SK-N-SH (cell line): Measurements from ENCODE around the gene SLC24A3. TPM values are rescaled to one million over a fixed set of nuclear protein-coding genes. Genes with fewer than 3 reads are reported as not detected.

Experiments used
- CTCF ChIA-PET: fragments of 300-600, 350-600 bp; formaldehyde crosslinking; extraction: SDS; loops from one replicate; lab custom pipeline; 2021; lab: Yijun Ruan, JAX
- POLR2A ChIA-PET: fragments of 350-600 bp; sonication (Branson Sonifier 250); formaldehyde crosslinking; extraction: SDS; loops from one replicate; lab custom pipeline; 2020; ENCODE audit warnings: antibody characterized with exemption, inconsistent platforms; lab: Yijun Ruan, JAX
- DNase-seq: peaks from one replicate; pipeline ENCODE4 v3.0.0; 2012
- H2AFZ ChIP-seq: fragments of 200-600 bp; sonication (generic); 2 replicates; pipeline ENCODE4 v1.8.1; 2016; ENCODE audit warnings: antibody characterized with exemption, mild to moderate bottlenecking, low read depth
- H3F3A ChIP-seq: fragments of 200-600 bp; sonication (generic); replicated peaks from 2 replicates; pipeline ENCODE3; 2016; ENCODE audit warnings: antibody characterized with exemption, mild to moderate bottlenecking; ENCODE audit not compliant: insufficient read depth
- H3K27ac ChIP-seq, 2 experiments: fragments of 200-500 bp in 1 of 2; fragments of 200-600 bp in 1 of 2; sonication (Bioruptor generic) in 1 of 2; sonication (generic), shearing (Covaris generic) in 1 of 2; 2 replicates each; pipeline versions ENCODE4 v1.5.1 to v1.6.1; 2014 to 2016; ENCODE audit warnings: low read depth in 2 of 2, inconsistent platforms in 1 of 2, low read length in 1 of 2, mild to moderate bottlenecking in 1 of 2, mixed read lengths in 1 of 2
- H3K27me3 ChIP-seq: fragments of 200-600 bp; sonication (generic), shearing (Covaris generic); 2 replicates; pipeline ENCODE4 v1.6.1; 2016; ENCODE audit warnings: mixed run types; ENCODE audit not compliant: insufficient read depth
- H3K36me3 ChIP-seq, 2 experiments: fragments of 200-500 bp in 1 of 2; fragments of 200-600 bp in 1 of 2; sonication (Bioruptor generic) in 1 of 2; sonication (generic) in 1 of 2; replicated peaks in 1 of 2; 2 replicates each; pipeline versions ENCODE3 to v1.5.1; 2014 to 2016; ENCODE audit warnings: low read length in 1 of 2, mild to moderate bottlenecking in 1 of 2; ENCODE audit not compliant: insufficient read depth in 2 of 2, control insufficient read depth in 1 of 2
- H3K4me1 ChIP-seq, 2 experiments: fragments of 200-500 bp in 1 of 2; fragments of 200-600 bp in 1 of 2; sonication (Bioruptor generic) in 1 of 2; sonication (generic), shearing (Covaris generic) in 1 of 2; 2 replicates each; pipeline versions ENCODE4 v1.5.1 to v1.6.1; 2014 to 2016; ENCODE audit warnings: low read depth in 1 of 2, low read length in 1 of 2, mixed run types in 1 of 2; ENCODE audit not compliant: insufficient read depth in 2 of 2, control insufficient read depth in 1 of 2
- H3K4me2 ChIP-seq: fragments of 200-600 bp; sonication (generic), shearing (Covaris generic); 2 replicates; pipeline ENCODE4 v1.6.1; 2017; ENCODE audit warnings: mixed run types
- H3K4me3 ChIP-seq, 2 experiments: fragments of 200-500 bp in 1 of 2; fragments of 200-600 bp in 1 of 2; sonication (Bioruptor generic) in 1 of 2; sonication (generic), shearing (Covaris generic) in 1 of 2; 2 replicates each; pipeline versions ENCODE4 v1.5.1 to v1.8.1; 2014 to 2016; ENCODE audit warnings: low read depth in 2 of 2, inconsistent platforms in 1 of 2, low read length in 1 of 2, mild to moderate bottlenecking in 1 of 2, mixed read lengths in 1 of 2, moderate library complexity in 1 of 2
- H3K79me2 ChIP-seq: fragments of 200-600 bp; sonication (generic); 2 replicates; pipeline ENCODE4 v1.8.1; 2017; ENCODE audit warnings: mild to moderate bottlenecking; ENCODE audit not compliant: insufficient read depth
- H3K9ac ChIP-seq: fragments of 200-600 bp; sonication (generic); 2 replicates; pipeline ENCODE4 v1.6.1; 2017; ENCODE audit warnings: mixed run types
- H3K9me2 ChIP-seq: fragments of 200-600 bp; sonication (generic); 2 replicates; pipeline ENCODE4 v1.6.1; 2017; ENCODE audit warnings: mixed run types
- H3K9me3 ChIP-seq: fragments of 200-600 bp; sonication (generic); 2 replicates; pipeline ENCODE4 v1.6.1; 2017; ENCODE audit warnings: mixed run types, mild to moderate bottlenecking, moderate library complexity
- H4K20me1 ChIP-seq: fragments of 200-600 bp; sonication (generic); 2 replicates; pipeline ENCODE4 v1.6.1; 2017; ENCODE audit warnings: mild to moderate bottlenecking, mixed run types; ENCODE audit not compliant: insufficient read depth
- CHD2 ChIP-seq: fragments of 150-350 bp; IDR thresholded peaks from 2 replicates; pipeline ENCODE4 v1.6.1; 2018; ENCODE audit warnings: low read length; ENCODE audit not compliant: partially characterized antibody
- EP300 ChIP-seq, 2 experiments: IDR thresholded peaks; 2 replicates each; pipeline versions ENCODE4 v1.4.0 to v1.6.1; 2012; ENCODE audit warnings: borderline replicate concordance in 1 of 2, low read depth in 1 of 2, low read length in 1 of 2
- FOXM1 ChIP-seq: IDR thresholded peaks from 2 replicates; pipeline ENCODE4 v1.4.0; 2012; ENCODE audit warnings: low read depth, mild to moderate bottlenecking
- GATA2 ChIP-seq: sonication (generic); formaldehyde crosslinking; IDR thresholded peaks from 2 replicates; pipeline ENCODE4 v1.5.0; 2020; ENCODE audit warnings: mild to moderate bottlenecking, missing genetic modification reagents
- MXI1 ChIP-seq: IDR thresholded peaks from 2 replicates; pipeline ENCODE4 v1.6.1; 2012; ENCODE audit warnings: mild to moderate bottlenecking, low read depth, low read length, improper control_type of control experiment
- NRF1 ChIP-seq: IDR thresholded peaks from 2 replicates; pipeline ENCODE4 v1.6.1; 2012; ENCODE audit warnings: low read depth, mild to moderate bottlenecking, low read length
- PBX3 ChIP-seq: IDR thresholded peaks from 2 replicates; pipeline ENCODE4; 2012
- POLR2AphosphoS5 ChIP-seq: IDR thresholded peaks from 2 replicates; pipeline ENCODE4 v1.6.1; 2012; ENCODE audit warnings: low read depth, low read length
- RCOR1 ChIP-seq: fragments of 150-350 bp; IDR thresholded peaks from 2 replicates; pipeline ENCODE4 v1.6.1; 2017; ENCODE audit warnings: antibody characterized with exemption, low read length
- RFX5 ChIP-seq: IDR thresholded peaks from 2 replicates; pipeline ENCODE4 v1.6.1; 2012; ENCODE audit warnings: mild to moderate bottlenecking, improper control_type of control experiment, low read length
- SIN3A ChIP-seq: IDR thresholded peaks from 2 replicates; pipeline ENCODE4 v1.6.1; 2012; ENCODE audit warnings: low read depth, mild to moderate bottlenecking, low read length, moderate library complexity, borderline replicate concordance
- SMC3 ChIP-seq: IDR thresholded peaks from 2 replicates; pipeline ENCODE4 v1.6.1; 2012; ENCODE audit warnings: low read depth, low read length, improper control_type of control experiment
- TEAD4 ChIP-seq: IDR thresholded peaks from 2 replicates; pipeline ENCODE4 v1.4.0; 2012; ENCODE audit warnings: mild to moderate bottlenecking, borderline replicate concordance; ENCODE audit not compliant: insufficient read depth
- USF1 ChIP-seq: IDR thresholded peaks from 2 replicates; pipeline ENCODE4 v1.4.0; 2012; ENCODE audit warnings: low read depth, borderline replicate concordance
- ZBTB33 ChIP-seq: IDR thresholded peaks from 2 replicates; pipeline ENCODE4 v1.4.0; 2012; ENCODE audit warnings: low read depth, borderline replicate concordance
- WGBS: methylation state at CpG from one replicate; pipeline ENCODE4 v1.1.6; 2017; ENCODE audit warnings: low lambda C conversion rate; 5-methylcytosine and 5-hydroxymethylcytosine counted together
- polyA plus RNA-seq, 3 experiments: library from polyadenylated mRNA; depleted of rRNA; stranded (reverse); fragments of >200 nt; gene quantifications; 2 replicates each; pipeline ENCODE4 v1.2.3, GENCODE V29; 2012
- TF ChIP-seq, protein P1 (sequence below): IDR thresholded peaks from 2 replicates; pipeline ENCODE4 v1.6.1; 2012; ENCODE audit warnings: mild to moderate bottlenecking, low read depth, low read length, moderate library complexity
- TF ChIP-seq, protein P2 (sequence below): IDR thresholded peaks from 2 replicates; pipeline ENCODE4 v1.4.0; 2012; ENCODE audit warnings: low read depth
- TF ChIP-seq, protein P3 (sequence below): fragments of 200-600 bp; sonication (generic); IDR thresholded peaks from 2 replicates; pipeline ENCODE4 v1.6.1; 2017; ENCODE audit warnings: antibody characterized with exemption, mild to moderate bottlenecking, moderate library complexity
- TF ChIP-seq, protein P4 (sequence below): fragments of 150-350 bp; IDR thresholded peaks from 2 replicates; pipeline ENCODE4 v1.6.1; 2016; ENCODE audit warnings: mild to moderate bottlenecking, low read depth, low read length
- TF ChIP-seq, protein P5 (sequence below): fragments of 150-350 bp; IDR thresholded peaks from 2 replicates; pipeline ENCODE4 v1.6.1; 2017; ENCODE audit warnings: antibody characterized with exemption, low read length, low read depth, borderline replicate concordance

The SLC24A3 gene
- polyA plus RNA-seq, 1 of the 3 experiments (the other 2 are of a cell fraction), result not detected

DNA sequence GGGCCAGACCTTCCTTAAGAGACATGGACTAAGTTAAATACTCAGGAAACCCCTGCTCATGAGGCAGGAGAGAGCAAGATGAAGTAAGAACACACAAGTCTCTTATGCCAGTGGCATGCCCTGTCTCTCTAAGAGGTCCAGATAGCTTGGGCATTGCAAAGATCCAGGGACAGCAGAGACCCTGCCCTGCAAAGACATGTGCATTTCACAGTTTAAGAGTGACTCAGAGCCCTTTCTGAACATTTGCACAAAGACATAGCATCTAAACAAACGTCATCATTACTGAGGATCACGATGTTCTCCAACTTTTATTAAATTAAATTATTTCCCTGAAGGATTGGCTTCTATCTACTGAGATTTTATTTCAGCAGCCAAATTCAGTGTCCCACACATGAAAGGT is 315.1 kb downstream of the SLC24A3 start:
- H3K27ac ChIP-seq, result no peak overlapping the region
- TF ChIP-seq, protein P1, sequence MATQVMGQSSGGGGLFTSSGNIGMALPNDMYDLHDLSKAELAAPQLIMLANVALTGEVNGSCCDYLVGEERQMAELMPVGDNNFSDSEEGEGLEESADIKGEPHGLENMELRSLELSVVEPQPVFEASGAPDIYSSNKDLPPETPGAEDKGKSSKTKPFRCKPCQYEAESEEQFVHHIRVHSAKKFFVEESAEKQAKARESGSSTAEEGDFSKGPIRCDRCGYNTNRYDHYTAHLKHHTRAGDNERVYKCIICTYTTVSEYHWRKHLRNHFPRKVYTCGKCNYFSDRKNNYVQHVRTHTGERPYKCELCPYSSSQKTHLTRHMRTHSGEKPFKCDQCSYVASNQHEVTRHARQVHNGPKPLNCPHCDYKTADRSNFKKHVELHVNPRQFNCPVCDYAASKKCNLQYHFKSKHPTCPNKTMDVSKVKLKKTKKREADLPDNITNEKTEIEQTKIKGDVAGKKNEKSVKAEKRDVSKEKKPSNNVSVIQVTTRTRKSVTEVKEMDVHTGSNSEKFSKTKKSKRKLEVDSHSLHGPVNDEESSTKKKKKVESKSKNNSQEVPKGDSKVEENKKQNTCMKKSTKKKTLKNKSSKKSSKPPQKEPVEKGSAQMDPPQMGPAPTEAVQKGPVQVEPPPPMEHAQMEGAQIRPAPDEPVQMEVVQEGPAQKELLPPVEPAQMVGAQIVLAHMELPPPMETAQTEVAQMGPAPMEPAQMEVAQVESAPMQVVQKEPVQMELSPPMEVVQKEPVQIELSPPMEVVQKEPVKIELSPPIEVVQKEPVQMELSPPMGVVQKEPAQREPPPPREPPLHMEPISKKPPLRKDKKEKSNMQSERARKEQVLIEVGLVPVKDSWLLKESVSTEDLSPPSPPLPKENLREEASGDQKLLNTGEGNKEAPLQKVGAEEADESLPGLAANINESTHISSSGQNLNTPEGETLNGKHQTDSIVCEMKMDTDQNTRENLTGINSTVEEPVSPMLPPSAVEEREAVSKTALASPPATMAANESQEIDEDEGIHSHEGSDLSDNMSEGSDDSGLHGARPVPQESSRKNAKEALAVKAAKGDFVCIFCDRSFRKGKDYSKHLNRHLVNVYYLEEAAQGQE, result no peak
- no peak for TF ChIP-seq SIN3A
- no peak for TF ChIP-seq POLR2AphosphoS5
- TF ChIP-seq MXI1, result no peak
- TF ChIP-seq, protein P2, sequence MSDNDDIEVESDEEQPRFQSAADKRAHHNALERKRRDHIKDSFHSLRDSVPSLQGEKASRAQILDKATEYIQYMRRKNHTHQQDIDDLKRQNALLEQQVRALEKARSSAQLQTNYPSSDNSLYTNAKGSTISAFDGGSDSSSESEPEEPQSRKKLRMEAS, result no peak
- no peak for TF ChIP-seq CHD2
- TF ChIP-seq SMC3, result no peak
- TF ChIP-seq RFX5, result no peak
- TF ChIP-seq TEAD4, result no peak
- TF ChIP-seq NRF1, result no peak
- TF ChIP-seq, protein P3, sequence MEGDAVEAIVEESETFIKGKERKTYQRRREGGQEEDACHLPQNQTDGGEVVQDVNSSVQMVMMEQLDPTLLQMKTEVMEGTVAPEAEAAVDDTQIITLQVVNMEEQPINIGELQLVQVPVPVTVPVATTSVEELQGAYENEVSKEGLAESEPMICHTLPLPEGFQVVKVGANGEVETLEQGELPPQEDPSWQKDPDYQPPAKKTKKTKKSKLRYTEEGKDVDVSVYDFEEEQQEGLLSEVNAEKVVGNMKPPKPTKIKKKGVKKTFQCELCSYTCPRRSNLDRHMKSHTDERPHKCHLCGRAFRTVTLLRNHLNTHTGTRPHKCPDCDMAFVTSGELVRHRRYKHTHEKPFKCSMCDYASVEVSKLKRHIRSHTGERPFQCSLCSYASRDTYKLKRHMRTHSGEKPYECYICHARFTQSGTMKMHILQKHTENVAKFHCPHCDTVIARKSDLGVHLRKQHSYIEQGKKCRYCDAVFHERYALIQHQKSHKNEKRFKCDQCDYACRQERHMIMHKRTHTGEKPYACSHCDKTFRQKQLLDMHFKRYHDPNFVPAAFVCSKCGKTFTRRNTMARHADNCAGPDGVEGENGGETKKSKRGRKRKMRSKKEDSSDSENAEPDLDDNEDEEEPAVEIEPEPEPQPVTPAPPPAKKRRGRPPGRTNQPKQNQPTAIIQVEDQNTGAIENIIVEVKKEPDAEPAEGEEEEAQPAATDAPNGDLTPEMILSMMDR, result no peak
- no peak for TF ChIP-seq ZBTB33
- no peak for TF ChIP-seq USF1
- TF ChIP-seq GATA2 (CRISPR knock-in tag), result no peak
- no peak for TF ChIP-seq RCOR1
- TF ChIP-seq PBX3, result no peak
- TF ChIP-seq, protein P4, sequence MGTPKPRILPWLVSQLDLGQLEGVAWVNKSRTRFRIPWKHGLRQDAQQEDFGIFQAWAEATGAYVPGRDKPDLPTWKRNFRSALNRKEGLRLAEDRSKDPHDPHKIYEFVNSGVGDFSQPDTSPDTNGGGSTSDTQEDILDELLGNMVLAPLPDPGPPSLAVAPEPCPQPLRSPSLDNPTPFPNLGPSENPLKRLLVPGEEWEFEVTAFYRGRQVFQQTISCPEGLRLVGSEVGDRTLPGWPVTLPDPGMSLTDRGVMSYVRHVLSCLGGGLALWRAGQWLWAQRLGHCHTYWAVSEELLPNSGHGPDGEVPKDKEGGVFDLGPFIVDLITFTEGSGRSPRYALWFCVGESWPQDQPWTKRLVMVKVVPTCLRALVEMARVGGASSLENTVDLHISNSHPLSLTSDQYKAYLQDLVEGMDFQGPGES, result no peak
- no peak for TF ChIP-seq EP300 (IDR thresholded peaks at IDR 0.05; ENCODE audit: borderline replicate concordance in 1 of 2, low read depth in 1 of 2, low read length in 1 of 2)
- TF ChIP-seq, protein P5, sequence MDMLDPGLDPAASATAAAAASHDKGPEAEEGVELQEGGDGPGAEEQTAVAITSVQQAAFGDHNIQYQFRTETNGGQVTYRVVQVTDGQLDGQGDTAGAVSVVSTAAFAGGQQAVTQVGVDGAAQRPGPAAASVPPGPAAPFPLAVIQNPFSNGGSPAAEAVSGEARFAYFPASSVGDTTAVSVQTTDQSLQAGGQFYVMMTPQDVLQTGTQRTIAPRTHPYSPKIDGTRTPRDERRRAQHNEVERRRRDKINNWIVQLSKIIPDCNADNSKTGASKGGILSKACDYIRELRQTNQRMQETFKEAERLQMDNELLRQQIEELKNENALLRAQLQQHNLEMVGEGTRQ, result no peak
- no peak for TF ChIP-seq FOXM1
- no peaks in the 10 kb centered on the region for H3K9me2 ChIP-seq
- H3K4me2 ChIP-seq, result no peak overlapping the region
- CTCF ChIA-PET, result interaction anchor here (1.4 kb wide), 1 partner anchor 13 kb away, joined by 4 read pairs; no protein-coding TSS in a partner anchor
- POLR2A ChIA-PET, result no interaction called here
- no peaks in the 10 kb centered on the region for H3K79me2 ChIP-seq
- H3K9ac ChIP-seq, result no peak overlapping the region
- 4% methylated on average over 2 of the region's 2 CpGs for WGBS
- H3K9me3 ChIP-seq, result no peaks in the 10 kb centered on the region
- H3K27me3 ChIP-seq, result no peaks in the 10 kb centered on the region; the same call in 1 of the 2 replicates
- no peaks in the 10 kb centered on the region for H3F3A ChIP-seq
- no peaks in the 10 kb centered on the region; a peak in 1 of 4 replicates for H3K4me1 ChIP-seq
- H3K36me3 ChIP-seq, result no peaks in the 10 kb centered on the region
- no peaks in the 10 kb centered on the region for H4K20me1 ChIP-seq
- no peak overlapping the region for H3K4me3 ChIP-seq
- DNase-seq, result no peak
- no peak overlapping the region for H2AFZ ChIP-seq
